GM19328 (cell line): ENCODE measurements around the gene AOC1.
"Not testable (repeated sequence)": the region's sequence is repeated elsewhere in the genome, so short reads cannot be mapped to it uniquely, and the experiment has no call there.

Source experiments
- ATAC-seq: cut with Tn5 transposase; IDR thresholded peaks from one replicate; pipeline ENCODE4 v1.9.1; 2021; ENCODE audit warnings: mild to moderate bottlenecking, moderate library complexity; ENCODE audit not compliant: unreplicated experiment

Gene AOC1

GRCh38 chr7:150852371-150852905 lies at the start of gene AOC1:
AOC1 (plus strand) TSS chr7:150852517; CDS start chr7:150856471, 3,954 bp downstream.
- no peak for ATAC-seq

GRCh38 chr7:150803161-150803860 lies 49.0 kb upstream of the AOC1 start:
- ATAC-seq: no peak

- ATAC-seq: no peak
Observed at GRCh38 chr7:150804802-150805201, 47.5 kb upstream of the AOC1 start.

- ATAC-seq: no peak
Observed at GRCh38 chr7:150805864-150806263, 46.5 kb upstream of the AOC1 start.

- no peak for ATAC-seq
Observed at GRCh38 chr7:150806454-150806853, 45.9 kb upstream of the AOC1 start.

GRCh38 chr7:150806863-150807262 lies 45.5 kb upstream of the AOC1 start:
- ATAC-seq: no peak

- ATAC-seq: not testable (repeated sequence)
Observed at GRCh38 chr7:150807616-150808438, 44.5 kb upstream of the AOC1 start.

GRCh38 chr7:150814328-150815001 lies 37.9 kb upstream of the AOC1 start:
- ATAC-seq: no peak

GRCh38 chr7:150818971-150819370 lies 33.3 kb upstream of the AOC1 start:
- ATAC-seq: no peak

GRCh38 chr7:150820148-150820547 lies 32.2 kb upstream of the AOC1 start:
- no peak for ATAC-seq

GRCh38 chr7:150820578-150821198 lies 31.6 kb upstream of the AOC1 start:
- ATAC-seq: no peak

- ATAC-seq: no peak
Observed at GRCh38 chr7:150823043-150823442, 29.3 kb upstream of the AOC1 start.

GRCh38 chr7:150823484-150824126 lies 28.7 kb upstream of the AOC1 start:
- no peak for ATAC-seq

GRCh38 chr7:150824379-150825177 lies 27.7 kb upstream of the AOC1 start:
- no peak for ATAC-seq

- ATAC-seq: no peak
Observed at GRCh38 chr7:150826061-150826849, 26.1 kb upstream of the AOC1 start.

- no peak for ATAC-seq
Observed at GRCh38 chr7:150828384-150828783, 23.9 kb upstream of the AOC1 start.

GRCh38 chr7:150829426-150829825 lies 22.9 kb upstream of the AOC1 start:
- ATAC-seq: no peak

- ATAC-seq: no peak
Observed at GRCh38 chr7:150830937-150831336, 21.4 kb upstream of the AOC1 start.

- ATAC-seq: no peak
Observed at GRCh38 chr7:150831851-150832250, 20.5 kb upstream of the AOC1 start.
